ENCODE data around the gene TMEM181.
A peak's percentile ranks its signal among the peaks of the same experiment; 100 is the strongest.
"Not testable (repeated sequence)": the region's sequence is repeated elsewhere in the genome, so short reads cannot be mapped to it uniquely, and the experiment has no call there.

The TMEM181 gene

GRCh38 chr6:158559895-158560835, at the start of gene TMEM181:
TSS of gene TMEM181 (plus strand) at chr6:158560091. CDS start at chr6:158560225, 134 bp downstream.
- peak; percentile 81 for DNase-seq

- DNase-seq: no peak
Measured at GRCh38 chr6:158512809-158513208, 47.1 kb upstream of the TMEM181 start.

GRCh38 chr6:158514176-158514575, 45.7 kb upstream of the TMEM181 start:
- DNase-seq: no peak

- no peak for DNase-seq
Measured at GRCh38 chr6:158514991-158515390, 44.9 kb upstream of the TMEM181 start.

- no peak for DNase-seq
Measured at GRCh38 chr6:158516098-158516497, 43.8 kb upstream of the TMEM181 start.

- DNase-seq: no peak
Measured at GRCh38 chr6:158517038-158517437, 42.9 kb upstream of the TMEM181 start.

GRCh38 chr6:158517581-158517980, 42.3 kb upstream of the TMEM181 start:
- DNase-seq: no peak

- DNase-seq: peak; percentile 74
Measured at GRCh38 chr6:158518191-158519127, 41.4 kb upstream of the TMEM181 start.

- DNase-seq: no peak
Measured at GRCh38 chr6:158519300-158519699, 40.6 kb upstream of the TMEM181 start.

GRCh38 chr6:158519761-158520160, 40.1 kb upstream of the TMEM181 start:
- DNase-seq: no peak

- not testable (repeated sequence) for DNase-seq
Measured at GRCh38 chr6:158520975-158521374, 38.9 kb upstream of the TMEM181 start.

GRCh38 chr6:158521759-158522158, 38.1 kb upstream of the TMEM181 start:
- DNase-seq: no peak

GRCh38 chr6:158522616-158523015, 37.3 kb upstream of the TMEM181 start:
- no peak for DNase-seq

- DNase-seq: no peak
Measured at GRCh38 chr6:158524311-158524710, 35.6 kb upstream of the TMEM181 start.

- not testable (repeated sequence) for DNase-seq
Measured at GRCh38 chr6:158527858-158528257, 32.0 kb upstream of the TMEM181 start.

GRCh38 chr6:158528826-158529225, 31.1 kb upstream of the TMEM181 start:
- no peak for DNase-seq

GRCh38 chr6:158529629-158530028, 30.3 kb upstream of the TMEM181 start:
- no peak for DNase-seq

GRCh38 chr6:158531566-158531965, 28.3 kb upstream of the TMEM181 start:
- no peak for DNase-seq

- DNase-seq: no peak
Measured at GRCh38 chr6:158531970-158532369, 27.9 kb upstream of the TMEM181 start.

- peak; percentile 60 for DNase-seq
Measured at GRCh38 chr6:158536084-158536890, 23.6 kb upstream of the TMEM181 start.

- DNase-seq: no peak
Measured at GRCh38 chr6:158536891-158537798, 22.7 kb upstream of the TMEM181 start.

Data from fibroblast of upper back skin (primary cell).